Suprapubic skin (tissue), 4 donors: ENCODE results near the gene RETSAT. TPM values are rescaled to one million over a fixed set of nuclear protein-coding genes. Genes with fewer than 3 reads are reported as not detected.
A peak's percentile ranks its signal among the peaks of the same experiment; 100 is the strongest.

Experiments used
- DNase-seq, 2 donors: peaks; one replicate each; pipeline ENCODE4 v3.0.0-alpha.2; 2019; ENCODE audit warnings: low spot score in 2 of 2
- H3K27ac ChIP-seq: fragments of 200-600 bp; sonication (generic); one replicate; pipeline ENCODE4 v1.5.1; 2019
- H3K27me3 ChIP-seq: fragments of 200-600 bp; sonication (generic); one replicate; pipeline ENCODE4 v1.5.1; 2019
- H3K36me3 ChIP-seq: fragments of 200-600 bp; sonication (generic); one replicate; pipeline ENCODE4 v1.5.1; 2019
- H3K4me1 ChIP-seq: fragments of 200-600 bp; sonication (generic); one replicate; pipeline ENCODE4 v1.5.1; 2019
- H3K4me3 ChIP-seq: fragments of 200-600 bp; sonication (generic); one replicate; pipeline ENCODE4 v1.5.1; 2019; ENCODE audit warnings: mild to moderate bottlenecking
- H3K9me3 ChIP-seq: fragments of 200-600 bp; sonication (generic); one replicate; pipeline ENCODE4 v1.5.1; 2019
- EP300 ChIP-seq: sonication (generic); formaldehyde crosslinking; IDR thresholded peaks from one replicate; pipeline ENCODE4 v1.6.1; 2017; ENCODE audit warnings: antibody characterized with exemption
- POLR2A ChIP-seq, 2 donors: fragments of 450-650 bp; IDR thresholded peaks; one replicate each; pipeline ENCODE4 v1.6.1; 2017; ENCODE audit warnings: antibody characterized with exemption in 2 of 2, mild to moderate bottlenecking in 2 of 2, moderate library complexity in 2 of 2
- POLR2AphosphoS5 ChIP-seq, 3 donors: sonication (generic); formaldehyde crosslinking; IDR thresholded peaks; one replicate each; pipeline ENCODE4 v1.6.1; 2017; ENCODE audit warnings: antibody characterized with exemption in 3 of 3
- WGBS: methylation state at CpG from one replicate; pipeline ENCODE4 v1.1.5; 2018; 5-methylcytosine and 5-hydroxymethylcytosine counted together
- total RNA-seq, 4 donors: library from RNA; depleted of rRNA; stranded (reverse); fragments of >200 nt; gene quantifications; one replicate each; pipeline ENCODE4 v1.1.0, GENCODE V29; 2016
- TF ChIP-seq, protein P1 (sequence below), 2 donors: fragments of 200-600 bp in 1 of 2; fragments of 450-650 bp in 1 of 2; sonication (generic) in 1 of 2; IDR thresholded peaks; one replicate each; pipeline ENCODE4 v1.5.1; 2016 to 2019; ENCODE audit warnings: antibody characterized with exemption in 2 of 2, mild to moderate bottlenecking in 1 of 2, moderate library complexity in 1 of 2

RETSAT gene
- total RNA-seq, 4 donors from 2014 or later: 92.4 to 126 (median 117) TPM

DNA sequence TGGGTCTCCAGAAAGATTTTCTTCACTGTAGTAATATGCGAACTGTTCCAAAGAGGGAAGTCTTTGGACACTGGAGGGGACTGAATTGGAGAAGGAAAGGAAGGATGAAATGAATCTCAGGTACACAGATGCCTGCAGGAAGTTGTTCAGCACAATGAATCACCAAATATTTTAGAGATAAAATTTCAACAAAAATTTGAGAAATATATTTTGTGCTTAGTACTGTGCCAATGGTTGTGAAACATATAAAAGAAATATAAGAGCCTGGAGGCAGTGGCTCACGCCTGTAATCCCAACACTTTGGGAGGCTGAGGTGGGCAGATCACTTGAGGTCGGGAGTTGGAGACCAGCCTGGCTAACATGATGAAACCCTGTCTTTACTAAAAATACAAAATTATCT is 3.4 kb upstream of the RETSAT start:
- H3K27me3 ChIP-seq: no peaks in the 10 kb centered on the region
- no peak overlapping the region for H3K4me3 ChIP-seq
- no peaks in the 10 kb centered on the region for H3K9me3 ChIP-seq
- H3K36me3 ChIP-seq: peaks cover 30% of the 10 kb centered on the region
- no peak for DNase-seq
- TF ChIP-seq, protein P1, sequence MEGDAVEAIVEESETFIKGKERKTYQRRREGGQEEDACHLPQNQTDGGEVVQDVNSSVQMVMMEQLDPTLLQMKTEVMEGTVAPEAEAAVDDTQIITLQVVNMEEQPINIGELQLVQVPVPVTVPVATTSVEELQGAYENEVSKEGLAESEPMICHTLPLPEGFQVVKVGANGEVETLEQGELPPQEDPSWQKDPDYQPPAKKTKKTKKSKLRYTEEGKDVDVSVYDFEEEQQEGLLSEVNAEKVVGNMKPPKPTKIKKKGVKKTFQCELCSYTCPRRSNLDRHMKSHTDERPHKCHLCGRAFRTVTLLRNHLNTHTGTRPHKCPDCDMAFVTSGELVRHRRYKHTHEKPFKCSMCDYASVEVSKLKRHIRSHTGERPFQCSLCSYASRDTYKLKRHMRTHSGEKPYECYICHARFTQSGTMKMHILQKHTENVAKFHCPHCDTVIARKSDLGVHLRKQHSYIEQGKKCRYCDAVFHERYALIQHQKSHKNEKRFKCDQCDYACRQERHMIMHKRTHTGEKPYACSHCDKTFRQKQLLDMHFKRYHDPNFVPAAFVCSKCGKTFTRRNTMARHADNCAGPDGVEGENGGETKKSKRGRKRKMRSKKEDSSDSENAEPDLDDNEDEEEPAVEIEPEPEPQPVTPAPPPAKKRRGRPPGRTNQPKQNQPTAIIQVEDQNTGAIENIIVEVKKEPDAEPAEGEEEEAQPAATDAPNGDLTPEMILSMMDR (IDR thresholded peaks at IDR 0.05): no peak
- TF ChIP-seq EP300 (no peak), POLR2A (IDR thresholded peaks at IDR 0.05) (no peak), POLR2AphosphoS5 (IDR thresholded peaks at IDR 0.05) (no peak)
- 83% methylated on average over 3 of the region's 3 CpGs for WGBS
- no peak overlapping the region for H3K27ac ChIP-seq
- peaks cover 35% of the 10 kb centered on the region for H3K4me1 ChIP-seq

DNA sequence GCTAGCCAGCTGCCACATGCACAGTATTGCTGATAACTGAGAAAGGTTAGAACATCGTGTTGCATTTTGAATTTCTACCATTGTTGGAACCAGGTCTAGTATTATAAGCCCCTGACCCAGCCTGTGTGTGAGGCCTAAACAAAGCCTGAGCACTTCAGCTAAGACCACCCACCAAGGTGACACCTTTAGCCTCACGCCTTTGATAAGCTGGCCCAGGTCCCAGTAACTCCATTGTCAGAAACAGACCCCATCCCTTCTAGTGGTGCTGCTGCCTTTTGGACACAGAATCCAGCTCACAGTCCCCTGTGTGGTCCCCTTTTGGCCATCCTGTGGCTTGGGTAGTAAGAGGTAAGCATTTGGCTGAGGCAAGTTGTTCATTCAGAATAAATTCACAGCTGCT is 1.9 kb upstream of the RETSAT start:
- WGBS: 87% methylated on average over 2 of the region's 2 CpGs
- no peak for TF ChIP-seq POLR2AphosphoS5 (IDR thresholded peaks at IDR 0.05)
- TF ChIP-seq, protein P1 (IDR thresholded peaks at IDR 0.05): no peak
- no peak for TF ChIP-seq EP300
- TF ChIP-seq POLR2A (IDR thresholded peaks at IDR 0.05): no peak
- no peak overlapping the region for H3K27ac ChIP-seq
- H3K27me3 ChIP-seq: no peaks in the 10 kb centered on the region
- H3K4me1 ChIP-seq: peaks cover 45% of the 10 kb centered on the region
- H3K36me3 ChIP-seq: peaks cover 28% of the 10 kb centered on the region
- H3K4me3 ChIP-seq: no peak overlapping the region
- H3K9me3 ChIP-seq: no peaks in the 10 kb centered on the region
- no peak for DNase-seq

DNA sequence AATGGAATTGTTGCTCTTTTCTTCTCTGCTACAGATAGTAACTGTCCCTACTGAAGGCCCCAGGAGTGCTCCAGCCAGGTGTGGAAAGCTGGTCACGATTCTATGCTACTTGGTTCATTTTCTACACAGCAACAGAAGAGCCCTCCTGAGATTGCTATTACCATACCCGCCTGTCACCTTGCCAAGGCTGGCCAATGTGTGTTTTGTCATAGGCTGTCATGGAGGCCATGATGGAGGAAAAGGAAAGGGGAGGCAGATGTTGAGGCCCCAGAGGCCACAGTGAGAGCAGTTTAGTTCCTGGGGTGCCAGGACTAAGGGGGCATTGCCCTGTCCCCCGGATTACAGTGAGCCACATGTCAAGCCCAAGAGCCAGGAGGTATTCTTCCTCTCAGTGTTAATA is 1.2 kb upstream of the RETSAT start:
- Histone ChIP-seq H3K4me3 (peak overlapping the region; percentile 60), H3K27ac (no peak overlapping the region), H3K27me3 (no peaks in the 10 kb centered on the region), H3K36me3 (peaks cover 35% of the 10 kb centered on the region), H3K4me1 (peaks cover 45% of the 10 kb centered on the region), H3K9me3 (no peaks in the 10 kb centered on the region)
- 80% methylated on average over 3 of the region's 3 CpGs for WGBS
- no peak for DNase-seq
- TF ChIP-seq, protein P1 (IDR thresholded peaks at IDR 0.05): no peak
- TF ChIP-seq POLR2A (IDR thresholded peaks at IDR 0.05) (no peak), POLR2AphosphoS5 (IDR thresholded peaks at IDR 0.05) (no peak), EP300 (no peak)

DNA sequence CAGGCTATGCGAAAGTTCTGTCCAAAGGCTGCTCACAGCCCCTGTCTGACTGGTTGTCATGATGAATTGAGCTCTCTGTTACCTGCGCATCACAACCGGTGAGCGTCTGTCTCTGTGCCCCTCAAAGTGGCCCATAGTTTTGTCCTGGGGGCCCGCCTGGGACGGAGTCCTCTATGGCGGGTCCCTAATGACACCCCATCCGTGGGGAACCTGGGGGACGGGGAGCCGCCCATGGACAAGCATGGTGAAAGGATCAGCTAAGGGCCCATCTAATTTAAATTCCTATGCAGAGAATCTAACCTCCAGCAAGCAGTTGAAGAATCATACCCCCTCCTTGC is 714 bp upstream of the RETSAT start:
- Histone ChIP-seq H3K4me3 (peak overlapping the region; percentile 60), H3K4me1 (peaks cover 45% of the 10 kb centered on the region), H3K27me3 (no peaks in the 10 kb centered on the region), H3K36me3 (peaks cover 40% of the 10 kb centered on the region), H3K27ac (peak overlapping the region; percentile 90), H3K9me3 (no peaks in the 10 kb centered on the region)
- no peak for DNase-seq
- TF ChIP-seq EP300 (no peak), POLR2AphosphoS5 (IDR thresholded peaks at IDR 0.05) (no peak), POLR2A (IDR thresholded peaks at IDR 0.05) (no peak)
- TF ChIP-seq, protein P1 (IDR thresholded peaks at IDR 0.05): no peak
- 12% methylated on average over 9 of the region's 10 CpGs for WGBS

DNA sequence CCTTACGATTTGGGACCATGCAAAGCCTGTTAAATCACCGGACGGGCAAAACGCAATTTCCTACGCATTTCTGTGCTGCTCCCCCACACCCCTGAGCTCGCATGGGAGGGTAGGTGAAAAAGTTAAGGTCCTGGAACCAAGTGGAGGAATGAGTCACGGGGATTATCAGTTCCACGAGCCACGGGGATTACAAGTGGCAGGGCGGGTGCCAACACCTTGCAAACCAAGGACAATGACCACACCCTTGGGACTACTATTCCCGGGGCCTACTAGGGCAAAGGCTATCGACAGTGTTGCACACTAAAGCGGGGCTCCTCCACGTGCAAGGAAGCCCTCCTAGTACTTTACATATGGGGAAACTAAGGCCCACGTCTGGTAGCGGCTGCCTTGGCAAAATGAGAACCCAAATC is 447 bp downstream of the RETSAT start:
- no peaks in the 10 kb centered on the region for H3K9me3 ChIP-seq
- peak in 1 of 2 donors; percentile 80 for DNase-seq
- peak overlapping the region; percentile 90 for H3K27ac ChIP-seq
- peaks cover 45% of the 10 kb centered on the region for H3K4me1 ChIP-seq
- 6% methylated on average over 14 of the region's 16 CpGs for WGBS
- peak overlapping the region; percentile 60 for H3K4me3 ChIP-seq
- H3K27me3 ChIP-seq: no peaks in the 10 kb centered on the region
- H3K36me3 ChIP-seq: peaks cover 43% of the 10 kb centered on the region
- TF ChIP-seq, protein P1 (IDR thresholded peaks at IDR 0.05): no peak
- TF ChIP-seq POLR2AphosphoS5 (IDR thresholded peaks at IDR 0.05) (no peak), POLR2A (IDR thresholded peaks at IDR 0.05) (no peak), EP300 (no peak)
